ENCODE results near the gene MACROH2A1.

Gene MACROH2A1

GRCh38 chr5:135308245-135308644 is 90.8 kb downstream of the MACROH2A1 start:
- no peaks in the 10 kb centered on the region for H3K79me2 ChIP-seq (ENCODE audit: low read length)
- H4K20me1 ChIP-seq (ENCODE audit: insufficient read depth, low read length), result no peaks in the 10 kb centered on the region
- no peaks in the 10 kb centered on the region for H3K9me3 ChIP-seq (ENCODE audit: insufficient read depth, low read length)
- no peak overlapping the region for H3K9ac ChIP-seq (ENCODE audit: low read length)
- no peak overlapping the region for H3K4me3 ChIP-seq (ENCODE audit: low read length)
- no peak overlapping the region for H3K27ac ChIP-seq (ENCODE audit: low read length)
- no peak overlapping the region for H2AFZ ChIP-seq (ENCODE audit: low read depth, low read length)
- H3K4me1 ChIP-seq (ENCODE audit: low read length), result no peaks in the 10 kb centered on the region
- H3K36me3 ChIP-seq (replicated peaks; ENCODE audit: low read depth, low read length), result no peaks in the 10 kb centered on the region
- no peak overlapping the region for H3K4me2 ChIP-seq (ENCODE audit: low read length)
- no peaks in the 10 kb centered on the region for H3K27me3 ChIP-seq (ENCODE audit: low read depth, low read length)
- TF ChIP-seq, protein P1, sequence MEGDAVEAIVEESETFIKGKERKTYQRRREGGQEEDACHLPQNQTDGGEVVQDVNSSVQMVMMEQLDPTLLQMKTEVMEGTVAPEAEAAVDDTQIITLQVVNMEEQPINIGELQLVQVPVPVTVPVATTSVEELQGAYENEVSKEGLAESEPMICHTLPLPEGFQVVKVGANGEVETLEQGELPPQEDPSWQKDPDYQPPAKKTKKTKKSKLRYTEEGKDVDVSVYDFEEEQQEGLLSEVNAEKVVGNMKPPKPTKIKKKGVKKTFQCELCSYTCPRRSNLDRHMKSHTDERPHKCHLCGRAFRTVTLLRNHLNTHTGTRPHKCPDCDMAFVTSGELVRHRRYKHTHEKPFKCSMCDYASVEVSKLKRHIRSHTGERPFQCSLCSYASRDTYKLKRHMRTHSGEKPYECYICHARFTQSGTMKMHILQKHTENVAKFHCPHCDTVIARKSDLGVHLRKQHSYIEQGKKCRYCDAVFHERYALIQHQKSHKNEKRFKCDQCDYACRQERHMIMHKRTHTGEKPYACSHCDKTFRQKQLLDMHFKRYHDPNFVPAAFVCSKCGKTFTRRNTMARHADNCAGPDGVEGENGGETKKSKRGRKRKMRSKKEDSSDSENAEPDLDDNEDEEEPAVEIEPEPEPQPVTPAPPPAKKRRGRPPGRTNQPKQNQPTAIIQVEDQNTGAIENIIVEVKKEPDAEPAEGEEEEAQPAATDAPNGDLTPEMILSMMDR (IDR thresholded peaks at IDR 0.05; ENCODE audit: low read depth, low read length), result no peak
- TF ChIP-seq EZH2phosphoT487 (IDR thresholded peaks at IDR 0.05; ENCODE audit: low read depth), result no peak

DNA sequence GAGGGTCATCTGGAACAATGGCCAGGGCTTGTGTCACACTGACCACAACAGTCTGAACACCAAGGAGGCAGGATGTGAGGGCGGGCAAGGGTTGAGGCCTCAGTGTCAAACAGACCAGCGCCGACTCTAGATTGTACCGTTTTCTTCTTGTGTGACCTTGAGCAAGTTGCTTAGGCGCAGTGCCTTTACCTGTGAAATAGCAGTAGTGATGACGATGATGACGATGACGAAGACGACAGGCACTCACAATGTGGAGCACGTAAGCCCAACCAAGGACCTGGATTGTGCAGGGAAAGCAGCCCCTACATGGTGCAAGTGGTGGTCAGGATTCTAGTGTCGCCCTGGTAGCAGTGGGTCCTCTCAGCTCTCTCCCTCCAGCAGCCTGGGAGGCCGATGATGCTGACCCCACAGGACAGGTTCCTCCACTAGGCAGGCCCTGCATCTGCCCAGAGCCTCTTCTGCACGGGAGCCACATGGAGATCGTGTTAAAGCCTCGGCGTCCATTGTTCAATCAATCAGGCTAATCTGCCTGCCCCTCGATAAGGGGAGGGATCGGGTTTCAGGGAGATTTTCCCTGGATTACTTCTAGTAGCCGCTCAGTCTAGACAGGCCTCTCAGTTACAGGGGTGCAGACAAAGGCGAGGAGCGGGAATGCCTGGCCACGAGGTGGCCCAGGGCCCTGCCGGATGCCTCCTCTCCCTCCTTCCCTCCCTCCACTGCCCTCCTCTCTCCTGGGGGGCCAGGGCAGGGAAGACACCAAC is 91.7 kb downstream of the MACROH2A1 start:
- Histone ChIP-seq H3K9me3 (ENCODE audit: insufficient read depth, low read length) (no peaks in the 10 kb centered on the region), H3K27ac (ENCODE audit: low read length) (no peak overlapping the region), H3K4me1 (ENCODE audit: low read length) (no peaks in the 10 kb centered on the region)

DNA sequence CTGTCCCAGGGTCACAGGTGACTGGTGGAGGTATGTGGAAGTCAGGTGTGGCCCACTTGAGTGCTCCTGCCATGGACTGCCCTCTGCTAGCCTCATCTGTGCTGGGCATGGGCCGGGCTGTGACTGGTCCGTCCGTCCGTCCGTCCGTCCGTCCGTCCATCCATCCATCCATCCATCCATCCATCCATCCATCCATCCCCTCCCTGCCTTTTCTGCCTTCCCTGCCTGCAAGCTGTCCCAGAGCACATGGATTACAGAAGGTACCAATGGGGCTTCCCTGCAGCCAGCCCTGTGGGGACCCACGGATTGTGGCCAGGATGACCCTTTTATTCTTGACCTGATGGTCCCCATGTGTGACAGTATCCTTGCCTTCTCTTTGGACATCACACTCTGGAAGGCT is 92.5 kb downstream of the MACROH2A1 start:
- Histone ChIP-seq H3K27me3 (ENCODE audit: low read depth, low read length) (no peaks in the 10 kb centered on the region), H4K20me1 (ENCODE audit: insufficient read depth, low read length) (no peaks in the 10 kb centered on the region), H3K4me2 (ENCODE audit: low read length) (no peak overlapping the region), H3K79me2 (ENCODE audit: low read length) (no peaks in the 10 kb centered on the region), H3K9ac (ENCODE audit: low read length) (no peak overlapping the region), H3K27ac (ENCODE audit: low read length) (no peak overlapping the region), H3K36me3 (replicated peaks; ENCODE audit: low read depth, low read length) (no peaks in the 10 kb centered on the region), H3K9me3 (ENCODE audit: insufficient read depth, low read length) (no peaks in the 10 kb centered on the region), H3K4me1 (ENCODE audit: low read length) (no peaks in the 10 kb centered on the region), H2AFZ (ENCODE audit: low read depth, low read length) (no peak overlapping the region), H3K4me3 (ENCODE audit: low read length) (no peak overlapping the region)
- TF ChIP-seq EZH2phosphoT487 (IDR thresholded peaks at IDR 0.05; ENCODE audit: low read depth), result no peak
- TF ChIP-seq, protein P1 (IDR thresholded peaks at IDR 0.05; ENCODE audit: low read depth, low read length), result no peak

More for the DNA sequence above, 91.7 kb downstream of the MACROH2A1 start:
- Histone ChIP-seq H3K27me3 (ENCODE audit: low read depth, low read length) (no peaks in the 10 kb centered on the region), H3K36me3 (replicated peaks; ENCODE audit: low read depth, low read length) (no peaks in the 10 kb centered on the region), H3K9ac (ENCODE audit: low read length) (no peak overlapping the region), H3K79me2 (ENCODE audit: low read length) (no peaks in the 10 kb centered on the region), H3K4me2 (ENCODE audit: low read length) (no peak overlapping the region), H2AFZ (ENCODE audit: low read depth, low read length) (no peak overlapping the region), H3K4me3 (ENCODE audit: low read length) (no peak overlapping the region), H4K20me1 (ENCODE audit: insufficient read depth, low read length) (no peaks in the 10 kb centered on the region)
- TF ChIP-seq, protein P1 (IDR thresholded peaks at IDR 0.05; ENCODE audit: low read depth, low read length), result no peak
- TF ChIP-seq EZH2phosphoT487 (IDR thresholded peaks at IDR 0.05; ENCODE audit: low read depth), result no peak

GRCh38 chr5:135304352-135305221 is 94.4 kb downstream of the MACROH2A1 start:
- Histone ChIP-seq H3K4me1 (ENCODE audit: low read length) (no peaks in the 10 kb centered on the region), H2AFZ (ENCODE audit: low read depth, low read length) (no peak overlapping the region), H3K36me3 (replicated peaks; ENCODE audit: low read depth, low read length) (no peaks in the 10 kb centered on the region), H3K4me3 (ENCODE audit: low read length) (no peak overlapping the region), H3K4me2 (ENCODE audit: low read length) (no peak overlapping the region), H3K27me3 (ENCODE audit: low read depth, low read length) (no peaks in the 10 kb centered on the region; the same call in 1 of the 2 replicates), H4K20me1 (ENCODE audit: insufficient read depth, low read length) (no peaks in the 10 kb centered on the region), H3K9ac (ENCODE audit: low read length) (no peak overlapping the region), H3K9me3 (ENCODE audit: insufficient read depth, low read length) (no peaks in the 10 kb centered on the region), H3K27ac (ENCODE audit: low read length) (no peak overlapping the region), H3K79me2 (ENCODE audit: low read length) (no peaks in the 10 kb centered on the region)
- TF ChIP-seq EZH2phosphoT487 (IDR thresholded peaks at IDR 0.05; ENCODE audit: low read depth), result no peak
- TF ChIP-seq, protein P1 (IDR thresholded peaks at IDR 0.05; ENCODE audit: low read depth, low read length), result no peak

Data from OCI-LY3 (cell line).